Lower leg skin (tissue), 4 donors: ENCODE measurements around the gene RBM33. TPM values are rescaled to one million over a fixed set of nuclear protein-coding genes. Genes with fewer than 3 reads are reported as not detected.

Source experiments
- DNase-seq, 2 donors: peaks; one replicate each; pipeline ENCODE4 v3.0.0-alpha.2; 2019; ENCODE audit warnings: low spot score in 2 of 2
- H3K4me3 ChIP-seq: fragments of 200-600 bp; sonication (generic); 2 replicates; pipeline ENCODE4 v1.5.1; 2017; ENCODE audit warnings: mild to moderate bottlenecking, low read depth; ENCODE audit not compliant: poor library complexity, severe bottlenecking
- POLR2A ChIP-seq, 2 donors: fragments of 450-650 bp; IDR thresholded peaks; one replicate each; pipeline ENCODE4 v1.6.1; 2016 to 2017; ENCODE audit warnings: antibody characterized with exemption in 2 of 2, mild to moderate bottlenecking in 1 of 2, moderate library complexity in 1 of 2
- WGBS, 2 donors: methylation state at CpG; one replicate each; pipeline ENCODE4 v1.1.5; 2018; 5-methylcytosine and 5-hydroxymethylcytosine counted together
- intact Hi-C: fragments of 100-400 bp; cut with DNase I; formaldehyde crosslinking; loops from one replicate; pipeline ENCODE4 v1.15.0; 2023; ENCODE audit warnings: low total_unique reads
- total RNA-seq, 4 donors: library from RNA; depleted of rRNA; stranded (reverse); fragments of >200 nt; gene quantifications; one replicate each; pipeline ENCODE4 v1.1.0, GENCODE V29; 2016
- TF ChIP-seq, protein P1 (sequence below), 3 donors: fragments of 450-650 bp; IDR thresholded peaks; one replicate each; pipeline ENCODE4 v1.5.1; 2016; ENCODE audit warnings: antibody characterized with exemption in 3 of 3, mild to moderate bottlenecking in 3 of 3, moderate library complexity in 2 of 3

The RBM33 gene
- total RNA-seq, 4 donors from 2014 or later: 35.8 to 83.9 (median 56.7) TPM

DNA sequence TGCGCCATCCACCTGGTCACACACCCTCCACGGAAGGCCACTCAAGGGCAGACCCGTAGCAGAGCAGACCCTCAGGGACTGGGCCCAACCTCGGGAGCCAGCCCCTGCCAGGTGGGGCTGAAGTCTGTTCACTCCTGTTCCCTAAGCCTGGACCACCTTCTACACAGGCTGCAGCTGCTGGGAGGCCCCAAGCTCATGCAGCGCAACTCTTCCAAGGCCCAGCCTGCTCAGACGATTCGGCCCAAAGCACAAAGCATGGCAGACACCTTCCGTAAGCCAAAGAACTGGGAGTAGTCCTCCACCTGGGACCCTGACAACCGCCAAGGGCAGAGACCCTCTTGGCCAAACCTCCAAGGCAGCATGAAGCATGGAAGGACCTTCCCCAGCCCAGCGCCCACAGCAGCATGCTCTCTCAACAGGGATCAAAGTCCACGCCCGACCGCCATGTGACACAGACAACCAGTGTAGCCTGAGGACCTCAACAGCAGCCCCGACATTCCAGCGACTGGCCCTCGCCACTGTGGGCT, 156.3 kb downstream of the RBM33 start:
- DNase-seq: no peak
- no peak for TF ChIP-seq POLR2A (IDR thresholded peaks at IDR 0.05)
- TF ChIP-seq, protein P1, sequence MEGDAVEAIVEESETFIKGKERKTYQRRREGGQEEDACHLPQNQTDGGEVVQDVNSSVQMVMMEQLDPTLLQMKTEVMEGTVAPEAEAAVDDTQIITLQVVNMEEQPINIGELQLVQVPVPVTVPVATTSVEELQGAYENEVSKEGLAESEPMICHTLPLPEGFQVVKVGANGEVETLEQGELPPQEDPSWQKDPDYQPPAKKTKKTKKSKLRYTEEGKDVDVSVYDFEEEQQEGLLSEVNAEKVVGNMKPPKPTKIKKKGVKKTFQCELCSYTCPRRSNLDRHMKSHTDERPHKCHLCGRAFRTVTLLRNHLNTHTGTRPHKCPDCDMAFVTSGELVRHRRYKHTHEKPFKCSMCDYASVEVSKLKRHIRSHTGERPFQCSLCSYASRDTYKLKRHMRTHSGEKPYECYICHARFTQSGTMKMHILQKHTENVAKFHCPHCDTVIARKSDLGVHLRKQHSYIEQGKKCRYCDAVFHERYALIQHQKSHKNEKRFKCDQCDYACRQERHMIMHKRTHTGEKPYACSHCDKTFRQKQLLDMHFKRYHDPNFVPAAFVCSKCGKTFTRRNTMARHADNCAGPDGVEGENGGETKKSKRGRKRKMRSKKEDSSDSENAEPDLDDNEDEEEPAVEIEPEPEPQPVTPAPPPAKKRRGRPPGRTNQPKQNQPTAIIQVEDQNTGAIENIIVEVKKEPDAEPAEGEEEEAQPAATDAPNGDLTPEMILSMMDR (IDR thresholded peaks at IDR 0.05): no peak
- no peak overlapping the region for H3K4me3 ChIP-seq
- 81 to 89% methylated on average over 14 to 16 of the region's 16 CpGs for WGBS, 2 donors
- intact Hi-C loops: loop anchor here (10.0 kb wide), 1 partner anchor 674 kb away; no protein-coding TSS in a partner anchor

DNA sequence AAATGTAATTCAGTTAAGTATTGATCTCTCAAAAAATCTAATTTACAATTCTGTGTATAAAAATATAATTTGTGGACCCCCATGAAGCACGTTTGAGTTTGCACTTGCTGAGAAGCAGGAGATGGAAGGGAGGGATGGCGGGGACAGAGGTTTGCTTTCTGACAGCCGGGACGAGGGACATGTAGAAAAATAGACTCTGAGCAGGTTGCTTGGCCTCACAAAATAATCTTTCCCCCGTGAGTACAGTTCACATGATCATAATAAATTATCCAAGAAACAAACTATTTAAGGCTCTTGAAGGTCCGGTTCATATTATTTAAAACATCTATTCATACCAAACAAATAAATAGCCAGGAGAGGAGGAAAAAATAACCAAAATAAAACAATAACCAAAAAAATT, 157.8 kb downstream of the RBM33 start:
- 46 to 52% methylated on average over 6 of the region's 6 CpGs for WGBS, 2 donors
- no peak for DNase-seq
- intact Hi-C loops: loop anchor here (10.0 kb wide), 1 partner anchor 673 kb away; no protein-coding TSS in a partner anchor
- no peak for TF ChIP-seq POLR2A (IDR thresholded peaks at IDR 0.05)
- TF ChIP-seq, protein P1 (IDR thresholded peaks at IDR 0.05): no peak
- H3K4me3 ChIP-seq: no peak overlapping the region

DNA sequence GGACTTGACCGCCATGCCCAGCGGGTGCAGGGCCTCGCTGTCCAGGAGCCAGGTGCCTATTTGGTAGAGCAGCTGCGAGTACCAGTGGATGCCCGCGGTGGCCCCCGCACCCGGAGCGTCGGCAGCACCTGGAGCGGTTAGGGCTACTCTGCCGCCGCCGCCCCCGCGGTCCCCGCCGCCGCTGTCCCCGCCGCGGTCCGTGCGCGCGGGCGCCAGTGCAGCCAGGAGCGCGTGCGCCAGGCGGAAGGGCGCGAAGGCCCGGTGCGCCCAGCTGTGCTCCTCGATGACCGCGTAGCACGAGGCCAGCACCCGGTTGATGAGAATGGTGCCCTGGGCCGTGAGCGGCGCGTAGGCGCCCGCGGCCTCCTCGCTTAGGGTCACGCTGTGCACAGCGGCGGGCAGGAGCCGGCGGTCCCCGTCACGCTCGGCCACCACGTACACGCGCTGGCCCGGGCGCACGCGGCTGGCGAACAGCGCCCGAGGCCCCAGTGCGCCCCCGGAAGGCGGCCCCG, 158.5 kb downstream of the RBM33 start:
- no peak for TF ChIP-seq POLR2A (IDR thresholded peaks at IDR 0.05)
- TF ChIP-seq, protein P1 (IDR thresholded peaks at IDR 0.05): no peak
- intact Hi-C loops: loop anchor here (10.0 kb wide), 1 partner anchor 672 kb away; no protein-coding TSS in a partner anchor
- DNase-seq: no peak
- 0 to 14% methylated on average over 3 to 48 of the region's 70 CpGs for WGBS, 2 donors
- no peak overlapping the region for H3K4me3 ChIP-seq

DNA sequence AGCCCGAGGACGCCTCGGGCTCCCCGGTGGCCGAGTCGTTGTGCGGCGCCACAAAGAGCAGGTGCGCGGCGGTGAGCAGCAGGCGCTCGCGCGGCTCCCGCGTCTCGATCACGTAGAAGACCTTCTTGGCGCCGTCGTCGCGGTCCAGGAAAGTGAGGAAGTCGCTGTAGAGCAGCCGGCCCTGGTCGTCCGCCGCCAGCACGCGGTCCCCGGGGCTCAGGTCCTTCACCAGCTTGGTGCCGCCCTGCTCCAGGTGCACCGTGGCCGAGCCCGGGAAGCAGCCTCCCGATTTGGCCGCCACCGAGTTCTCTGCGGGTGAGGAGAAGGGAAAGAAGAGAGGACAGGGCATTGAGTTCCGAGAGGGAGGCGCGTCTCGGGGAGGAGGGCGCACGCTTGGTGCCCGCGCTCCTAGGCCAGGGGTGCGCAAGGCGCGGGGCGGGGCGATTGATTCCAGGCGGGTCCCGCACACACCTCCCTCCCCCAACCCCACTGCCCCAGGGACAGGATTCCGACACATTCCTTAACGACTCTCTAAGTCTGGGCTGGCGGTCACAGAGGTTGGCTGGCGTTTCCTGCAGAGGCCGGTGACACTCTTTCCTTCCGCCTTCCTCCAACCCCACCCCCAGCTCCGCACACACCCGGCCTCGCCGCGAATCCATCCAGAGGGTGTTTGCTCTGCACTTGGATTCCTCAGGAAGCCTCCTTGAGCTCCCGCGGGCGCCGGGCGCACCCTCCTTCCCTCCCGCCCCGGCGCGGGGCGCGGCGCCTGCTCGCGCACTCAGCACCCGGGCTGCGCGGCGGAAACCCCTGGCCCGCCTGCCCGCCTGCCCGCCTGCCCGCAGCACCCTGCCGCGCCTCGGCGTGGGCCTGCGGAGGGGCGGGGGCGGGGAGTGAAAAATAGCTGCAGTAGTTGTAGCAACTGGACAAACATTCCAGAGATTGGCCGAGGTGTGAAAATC, 159.2 kb downstream of the RBM33 start:
- no peak for TF ChIP-seq POLR2A (IDR thresholded peaks at IDR 0.05)
- TF ChIP-seq, protein P1 (IDR thresholded peaks at IDR 0.05): no peak
- intact Hi-C loops: loop anchor here (10.0 kb wide), 1 partner anchor 671 kb away; no protein-coding TSS in a partner anchor
- no peak overlapping the region for H3K4me3 ChIP-seq
- DNase-seq: no peak
- WGBS, 2 donors: 0% methylated on average over 44 to 63 of the region's 96 CpGs

DNA sequence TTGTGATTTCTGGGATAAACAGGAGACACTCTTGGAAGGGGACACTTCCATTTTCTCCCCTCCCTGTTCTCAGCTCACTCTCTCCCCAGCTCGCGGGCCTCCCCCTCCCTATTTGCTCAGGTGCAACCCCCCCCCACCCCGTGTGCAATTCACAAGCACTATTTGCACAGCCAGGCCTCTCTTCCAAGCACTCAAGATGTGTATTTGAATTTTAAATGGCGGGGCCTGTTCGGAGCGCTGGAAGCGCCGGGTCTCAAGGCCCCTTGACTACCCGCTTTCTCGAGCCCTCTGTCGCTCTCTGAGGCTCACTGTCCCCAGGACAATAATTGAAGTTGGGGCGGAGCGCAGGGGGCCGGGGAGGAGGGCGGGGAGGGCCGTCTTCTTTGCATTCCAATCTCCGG, 160.0 kb downstream of the RBM33 start:
- DNase-seq: no peak

More for the DNA sequence above, 160.0 kb downstream of the RBM33 start:
- no peak overlapping the region for H3K4me3 ChIP-seq
- TF ChIP-seq, protein P1 (IDR thresholded peaks at IDR 0.05): no peak
- no peak for TF ChIP-seq POLR2A (IDR thresholded peaks at IDR 0.05)
- WGBS, 2 donors: 5 to 7% methylated on average over 15 to 17 of the region's 17 CpGs
- intact Hi-C loops: loop anchor here (10.0 kb wide), 1 partner anchor 670 kb away; no protein-coding TSS in a partner anchor
